Measurements from ENCODE around the gene PARD3B. TPM values are rescaled to one million over a fixed set of nuclear protein-coding genes. Genes with fewer than 3 reads are reported as not detected.

The PARD3B gene
- total RNA-seq, 6 experiments from 2014 or later: 5.3 to 11.2 (median 8.3) TPM

- Histone ChIP-seq H3K27me3 (no peaks in the 10 kb centered on the region), H3K27ac (no peak overlapping the region), H3K36me3 (no peaks in the 10 kb centered on the region), H3K9me3 (no peaks in the 10 kb centered on the region), H3K4me1 (no peaks in the 10 kb centered on the region), H3K4me3 (no peak overlapping the region)
- ATAC-seq: no peak
- WGBS (ENCODE audit: insufficient coverage, low coverage, low lambda C conversion rate, missing lambda C conversion rate): 63% methylated on average over 1 of the region's 3 CpGs
- TF ChIP-seq POLR2A (IDR thresholded peaks at IDR 0.05) (no peak), CTCF (IDR thresholded peaks at IDR 0.05) (no peak)
- DNase-seq: no peak
- intact Hi-C loops (cut with DNase I): no loop called here
Measured at GRCh38 chr2:205613970-205614559, 1068.8 kb downstream of the PARD3B start.

- Histone ChIP-seq H3K27me3 (no peaks in the 10 kb centered on the region), H3K4me1 (no peaks in the 10 kb centered on the region), H3K4me3 (no peak overlapping the region), H3K36me3 (no peaks in the 10 kb centered on the region), H3K9me3 (no peaks in the 10 kb centered on the region), H3K27ac (no peak overlapping the region)
- TF ChIP-seq CTCF (IDR thresholded peaks at IDR 0.05) (no peak), POLR2A (IDR thresholded peaks at IDR 0.05) (no peak)
- intact Hi-C loops (cut with DNase I): no loop called here
- DNase-seq: no peak
- ATAC-seq: no peak
- WGBS (ENCODE audit: insufficient coverage, low coverage, low lambda C conversion rate, missing lambda C conversion rate): 93% methylated on average over 4 of the region's 4 CpGs
Measured at GRCh38 chr2:205614965-205615364, 1069.7 kb downstream of the PARD3B start.

DNA sequence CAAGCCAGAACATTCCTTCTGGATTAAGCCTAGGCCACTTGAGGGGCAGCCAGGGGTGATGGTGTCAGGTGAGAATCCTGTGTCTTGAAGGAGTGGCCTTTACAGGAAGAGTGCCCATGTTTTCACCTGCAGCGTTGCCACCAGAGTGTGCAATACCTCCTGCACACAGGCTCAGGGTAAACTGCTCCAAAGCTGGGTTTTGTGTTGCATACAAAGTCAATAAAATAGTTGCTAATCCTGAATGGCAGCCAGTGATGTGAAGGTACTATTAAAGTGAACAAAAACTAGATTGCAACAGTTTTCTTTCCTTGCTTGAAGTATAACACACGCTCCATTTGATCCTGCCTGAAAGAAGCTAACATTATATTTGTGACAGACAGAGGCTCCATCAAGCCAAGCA, 1072.6 kb downstream of the PARD3B start:
- Histone ChIP-seq H3K27ac (no peak overlapping the region), H3K27me3 (no peaks in the 10 kb centered on the region), H3K9me3 (no peaks in the 10 kb centered on the region), H3K36me3 (no peaks in the 10 kb centered on the region), H3K4me1 (peaks cover 0 to 6% (median 0%) of the 10 kb centered on the region in 4 donors), H3K4me3 (no peak overlapping the region)
- intact Hi-C loops (cut with DNase I): no loop called here
- 18% methylated on average over 2 of the region's 2 CpGs for WGBS (ENCODE audit: insufficient coverage, low coverage, low lambda C conversion rate, missing lambda C conversion rate)
- TF ChIP-seq CTCF (IDR thresholded peaks at IDR 0.05) (peak in 1 of 4 donors; percentile 9), POLR2A (IDR thresholded peaks at IDR 0.05) (no peak)
- DNase-seq (no peak), ATAC-seq (peak in 2 of 4 donors; percentile 39 to 84)

- no peak for DNase-seq
- Histone ChIP-seq H3K4me3 (no peak overlapping the region), H3K27me3 (no peaks in the 10 kb centered on the region), H3K36me3 (no peaks in the 10 kb centered on the region), H3K9me3 (no peaks in the 10 kb centered on the region), H3K4me1 (peaks cover 0 to 6% (median 0%) of the 10 kb centered on the region in 4 donors), H3K27ac (no peak overlapping the region)
- ATAC-seq: no peak
- 88% methylated on average over 1 of the region's 1 CpG for WGBS (ENCODE audit: insufficient coverage, low coverage, low lambda C conversion rate, missing lambda C conversion rate)
- intact Hi-C loops (cut with DNase I): no loop called here
- TF ChIP-seq CTCF (IDR thresholded peaks at IDR 0.05) (no peak), POLR2A (IDR thresholded peaks at IDR 0.05) (no peak)
Measured at GRCh38 chr2:205619600-205619999, 1074.3 kb downstream of the PARD3B start.
